Measurements from ENCODE around the gene MBOAT1.

The MBOAT1 gene

GRCh38 chr6:20175810-20176410 is 36.4 kb downstream of the MBOAT1 start:
- Histone ChIP-seq H3F3A (ENCODE audit: low read depth) (peaks cover 4% of the 10 kb centered on the region; the same call in 1 of the 2 replicates), H3K4me2 (ENCODE audit: low read depth, low read length, poor library complexity, severe bottlenecking) (no peak overlapping the region), H3K4me1 (ENCODE audit: insufficient read depth, low read length, poor library complexity, severe bottlenecking) (peaks cover 43% of the 10 kb centered on the region), H3K9me3 (ENCODE audit: insufficient read depth, low read depth, low read length) (no peaks in the 10 kb centered on the region), H2AFZ (ENCODE audit: low read length) (no peak overlapping the region), H3K4me3 (ENCODE audit: low read length, poor library complexity, severe bottlenecking) (no peak overlapping the region), H3K27me3 (ENCODE audit: insufficient read depth, low read length, poor library complexity, severe bottlenecking) (no peaks in the 10 kb centered on the region), H3K36me3 (ENCODE audit: insufficient read depth, low read length) (no peaks in the 10 kb centered on the region), H3K79me2 (ENCODE audit: insufficient read depth, low read length) (peaks cover 17% of the 10 kb centered on the region), H4K20me1 (ENCODE audit: insufficient read depth, low read length, poor library complexity, severe bottlenecking) (no peaks in the 10 kb centered on the region), H3K9ac (ENCODE audit: low read depth, low read length, poor library complexity, severe bottlenecking) (no peak overlapping the region), H3K9me2 (replicated peaks; ENCODE audit: low read depth, low read length) (no peaks in the 10 kb centered on the region)
- TF ChIP-seq CTCF (conservative IDR thresholded peaks at IDR 0.05; ENCODE audit: low read length) = no peak

- Histone ChIP-seq H3F3A (ENCODE audit: low read depth) (peaks cover 4% of the 10 kb centered on the region; the same call in 1 of the 2 replicates), H4K20me1 (ENCODE audit: insufficient read depth, low read length, poor library complexity, severe bottlenecking) (no peaks in the 10 kb centered on the region), H3K79me2 (ENCODE audit: insufficient read depth, low read length) (peaks cover 24% of the 10 kb centered on the region), H3K9me3 (ENCODE audit: insufficient read depth, low read depth, low read length) (no peaks in the 10 kb centered on the region), H3K27me3 (ENCODE audit: insufficient read depth, low read length, poor library complexity, severe bottlenecking) (no peaks in the 10 kb centered on the region), H3K4me3 (ENCODE audit: low read length, poor library complexity, severe bottlenecking) (peak overlapping the region; percentile 50), H2AFZ (ENCODE audit: low read length) (no peak overlapping the region), H3K4me1 (ENCODE audit: insufficient read depth, low read length, poor library complexity, severe bottlenecking) (peaks cover 39% of the 10 kb centered on the region), H3K9me2 (replicated peaks; ENCODE audit: low read depth, low read length) (no peaks in the 10 kb centered on the region), H3K9ac (ENCODE audit: low read depth, low read length, poor library complexity, severe bottlenecking) (peak overlapping the region; percentile 49), H3K36me3 (ENCODE audit: insufficient read depth, low read length) (no peaks in the 10 kb centered on the region), H3K4me2 (ENCODE audit: low read depth, low read length, poor library complexity, severe bottlenecking) (peak overlapping the region; percentile 67)
- TF ChIP-seq CTCF (conservative IDR thresholded peaks at IDR 0.05; ENCODE audit: low read length) (no peak), EZH2phosphoT487 (IDR thresholded peaks at IDR 0.05; ENCODE audit: borderline replicate concordance) (no peak)
Measured at GRCh38 chr6:20173833-20174792, 38.2 kb downstream of the MBOAT1 start.

- H3K9ac ChIP-seq (ENCODE audit: low read depth, low read length, poor library complexity, severe bottlenecking) = peak overlapping the region; percentile 49
Measured at GRCh38 chr6:20172842-20173456, 39.3 kb downstream of the MBOAT1 start.

More at GRCh38 chr6:20172842-20173456, 39.3 kb downstream of the MBOAT1 start:
- Histone ChIP-seq H3K79me2 (ENCODE audit: insufficient read depth, low read length) (peaks cover 24% of the 10 kb centered on the region), H3K9me2 (replicated peaks; ENCODE audit: low read depth, low read length) (no peaks in the 10 kb centered on the region), H4K20me1 (ENCODE audit: insufficient read depth, low read length, poor library complexity, severe bottlenecking) (no peaks in the 10 kb centered on the region), H3K4me3 (ENCODE audit: low read length, poor library complexity, severe bottlenecking) (peak overlapping the region; percentile 50), H3K4me2 (ENCODE audit: low read depth, low read length, poor library complexity, severe bottlenecking) (peak overlapping the region; percentile 67), H3K27me3 (ENCODE audit: insufficient read depth, low read length, poor library complexity, severe bottlenecking) (no peaks in the 10 kb centered on the region), H3K36me3 (ENCODE audit: insufficient read depth, low read length) (no peaks in the 10 kb centered on the region), H3F3A (ENCODE audit: low read depth) (peaks cover 4% of the 10 kb centered on the region; the same call in 1 of the 2 replicates), H3K9me3 (ENCODE audit: insufficient read depth, low read depth, low read length) (no peaks in the 10 kb centered on the region), H3K4me1 (ENCODE audit: insufficient read depth, low read length, poor library complexity, severe bottlenecking) (peaks cover 44% of the 10 kb centered on the region), H2AFZ (ENCODE audit: low read length) (no peak overlapping the region)
- TF ChIP-seq EZH2phosphoT487 (IDR thresholded peaks at IDR 0.05; ENCODE audit: borderline replicate concordance) (no peak), CTCF (conservative IDR thresholded peaks at IDR 0.05; ENCODE audit: low read length) (no peak)

Data from Loucy (cell line).